HG03066 (cell line): ENCODE data around the gene TPCN2.
A peak's percentile ranks its signal among the peaks of the same experiment; 100 is the strongest.
"Not testable (repeated sequence)": the region's sequence is repeated elsewhere in the genome, so short reads cannot be mapped to it uniquely, and the experiment has no call there.

Experiments used
- ATAC-seq: cut with Tn5 transposase; IDR thresholded peaks from one replicate; pipeline ENCODE4 v1.9.1; 2021; ENCODE audit warnings: low read depth; ENCODE audit not compliant: unreplicated experiment

TPCN2 gene

GRCh38 chr11:69048694-69049489, at the start of gene TPCN2:
TSS of gene TPCN2 (plus strand) at chr11:69048932. CDS start at chr11:69048998, 66 bp downstream.
- ATAC-seq = peak; percentile 93

GRCh38 chr11:68999093-68999747, 49.5 kb upstream of the TPCN2 start:
- ATAC-seq = no peak

GRCh38 chr11:68999748-69000355, 48.9 kb upstream of the TPCN2 start:
- not testable (repeated sequence) for ATAC-seq

- no peak for ATAC-seq
Observed at GRCh38 chr11:69000391-69000790, 48.3 kb upstream of the TPCN2 start.

GRCh38 chr11:69000831-69001242, 47.9 kb upstream of the TPCN2 start:
- ATAC-seq = no peak

- no peak for ATAC-seq
Observed at GRCh38 chr11:69001243-69002081, 47.3 kb upstream of the TPCN2 start.

GRCh38 chr11:69002110-69002569, 46.6 kb upstream of the TPCN2 start:
- no peak for ATAC-seq

- no peak for ATAC-seq
Observed at GRCh38 chr11:69002570-69003231, 46.0 kb upstream of the TPCN2 start.

- ATAC-seq = no peak
Observed at GRCh38 chr11:69003301-69003865, 45.3 kb upstream of the TPCN2 start.

GRCh38 chr11:69003866-69004367, 44.8 kb upstream of the TPCN2 start:
- no peak for ATAC-seq

GRCh38 chr11:69004411-69005182, 44.1 kb upstream of the TPCN2 start:
- no peak for ATAC-seq

GRCh38 chr11:69005183-69005630, 43.5 kb upstream of the TPCN2 start:
- ATAC-seq = no peak

GRCh38 chr11:69005631-69006368, 42.9 kb upstream of the TPCN2 start:
- ATAC-seq = no peak

GRCh38 chr11:69006816-69007215, 41.9 kb upstream of the TPCN2 start:
- ATAC-seq = no peak

- no peak for ATAC-seq
Observed at GRCh38 chr11:69007975-69008381, 40.8 kb upstream of the TPCN2 start.

- ATAC-seq = no peak
Observed at GRCh38 chr11:69008737-69009440, 39.8 kb upstream of the TPCN2 start.

- ATAC-seq = no peak
Observed at GRCh38 chr11:69009441-69010211, 39.1 kb upstream of the TPCN2 start.
